Esophagus muscularis mucosa (tissue), 4 donors: ENCODE data around the gene FGA. TPM values are rescaled to one million over a fixed set of nuclear protein-coding genes. Genes with fewer than 3 reads are reported as not detected.

Experiments used
- DNase-seq: peaks from one replicate; pipeline ENCODE4 v3.0.0-alpha.2; 2017; ENCODE audit errors: extremely low spot score
- H3K27ac ChIP-seq, 4 donors: fragments of 200-600 bp; sonication (generic); replicated peaks in 1 of 4; 1 replicate in 3 of 4; 2 replicates in 1 of 4; pipeline ENCODE4 v1.5.1; 2016 to 2019; ENCODE audit warnings: mild to moderate bottlenecking in 1 of 4
- H3K27me3 ChIP-seq, 4 donors: fragments of 200-600 bp; sonication (generic); one replicate each; pipeline versions ENCODE4 v1.5.1 to v1.6.0; 2016 to 2019
- H3K36me3 ChIP-seq, 4 donors: fragments of 200-600 bp; sonication (generic); one replicate each; pipeline ENCODE4 v1.5.1; 2016 to 2019
- H3K4me1 ChIP-seq, 4 donors: fragments of 200-600 bp; sonication (generic); one replicate each; pipeline ENCODE4 v1.5.1; 2016 to 2019
- H3K4me3 ChIP-seq, 4 donors: fragments of 200-600 bp; sonication (generic); 1 replicate in 2 of 4; 2 replicates in 2 of 4; pipeline ENCODE4 v1.5.1; 2016 to 2019; ENCODE audit warnings: mild to moderate bottlenecking in 4 of 4, moderate library complexity in 1 of 4
- H3K9me3 ChIP-seq, 4 donors: fragments of 200-600 bp; sonication (generic); 1 replicate in 3 of 4; 2 replicates in 1 of 4; pipeline ENCODE4 v1.5.1; 2016 to 2019
- EP300 ChIP-seq: sonication (generic); formaldehyde crosslinking; IDR thresholded peaks from one replicate; pipeline ENCODE4 v1.6.1; 2017; ENCODE audit warnings: antibody characterized with exemption
- POLR2A ChIP-seq: fragments of 450-650 bp; IDR thresholded peaks from one replicate; pipeline ENCODE4 v1.6.1; 2017; ENCODE audit warnings: antibody characterized with exemption, moderate library complexity, mild to moderate bottlenecking, low read depth
- POLR2AphosphoS5 ChIP-seq, 2 donors: sonication (generic); formaldehyde crosslinking; IDR thresholded peaks; one replicate each; pipeline ENCODE4 v1.6.1; 2017; ENCODE audit warnings: antibody characterized with exemption in 2 of 2
- WGBS: methylation state at CpG from one replicate; pipeline ENCODE4 v1.1.5; 2018; 5-methylcytosine and 5-hydroxymethylcytosine counted together
- intact Hi-C: fragments of 100-400 bp; cut with DNase I; formaldehyde crosslinking; loops from one replicate; pipeline ENCODE4 v1.15.1; 2023
- total RNA-seq, 4 donors: library from RNA; depleted of rRNA; stranded (reverse); fragments of >200 nt; gene quantifications; one replicate each; pipeline versions ENCODE4 v1.1.0 to v1.2.1, GENCODE V29; 2016
- TF ChIP-seq, protein P1 (sequence below), 3 experiments: fragments of 200-600 bp in 2 of 3; fragments of 450-650 bp in 1 of 3; sonication (generic) in 2 of 3; IDR thresholded peaks; one replicate each; pipeline ENCODE4 v1.5.1; 2017 to 2019; ENCODE audit warnings: antibody characterized with exemption in 3 of 3, mild to moderate bottlenecking in 2 of 3, moderate library complexity in 1 of 3

Gene FGA
- total RNA-seq, 4 donors from 2014 or later = not detected

GRCh38 chr4:154588198-154588597, 2.3 kb downstream of the FGA start:
- WGBS = 92% methylated on average over 2 of the region's 2 CpGs
- H3K4me1 ChIP-seq = no peaks in the 10 kb centered on the region
- no peak for DNase-seq

DNA sequence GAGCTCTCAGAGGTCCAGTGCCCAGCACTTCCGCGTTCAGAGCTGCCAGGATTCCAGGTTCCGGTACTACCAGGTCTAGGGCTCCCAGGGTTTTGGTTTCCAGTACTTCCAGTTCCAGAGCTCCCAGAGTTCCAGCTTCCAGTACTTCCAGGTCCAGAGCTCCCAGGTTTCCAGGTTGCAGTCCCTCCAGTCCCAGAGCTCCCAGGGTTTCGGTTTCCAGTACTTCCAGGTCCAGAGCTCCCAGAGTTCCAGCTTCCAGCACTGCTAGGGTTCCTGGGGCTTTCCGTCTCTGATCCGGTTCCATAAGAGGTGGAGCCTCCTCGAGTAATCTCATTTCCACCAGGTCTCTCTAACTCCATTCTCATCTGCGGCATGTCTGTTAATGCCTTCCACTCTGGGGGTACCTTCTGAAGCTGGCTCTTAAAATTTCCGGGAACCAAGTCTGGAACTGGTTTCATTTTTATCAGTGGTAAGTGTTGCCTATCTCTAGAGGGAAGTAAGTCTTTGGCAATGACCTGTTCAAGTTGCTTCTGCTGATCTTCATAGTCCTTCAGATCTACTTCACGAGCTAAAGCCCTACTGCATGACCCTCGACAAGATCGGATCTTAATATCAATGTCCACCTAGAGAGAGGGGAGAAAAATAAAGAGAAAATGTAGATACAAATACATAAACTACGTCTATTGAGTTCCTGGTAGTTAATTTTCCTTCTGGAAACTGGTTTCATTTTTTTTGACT, 4.1 kb downstream of the FGA start:
- Histone ChIP-seq H3K9me3 (no peaks in the 10 kb centered on the region), H3K4me1 (no peaks in the 10 kb centered on the region), H3K27ac (no peak overlapping the region), H3K4me3 (no peak overlapping the region), H3K27me3 (peaks cover 0 to 6% (median 0%) of the 10 kb centered on the region in 4 donors), H3K36me3 (no peaks in the 10 kb centered on the region)
- no peak for DNase-seq
- intact Hi-C loops = no loop called here
- WGBS = 91% methylated on average over 13 of the region's 13 CpGs
- no peak for TF ChIP-seq POLR2A
- TF ChIP-seq, protein P1, sequence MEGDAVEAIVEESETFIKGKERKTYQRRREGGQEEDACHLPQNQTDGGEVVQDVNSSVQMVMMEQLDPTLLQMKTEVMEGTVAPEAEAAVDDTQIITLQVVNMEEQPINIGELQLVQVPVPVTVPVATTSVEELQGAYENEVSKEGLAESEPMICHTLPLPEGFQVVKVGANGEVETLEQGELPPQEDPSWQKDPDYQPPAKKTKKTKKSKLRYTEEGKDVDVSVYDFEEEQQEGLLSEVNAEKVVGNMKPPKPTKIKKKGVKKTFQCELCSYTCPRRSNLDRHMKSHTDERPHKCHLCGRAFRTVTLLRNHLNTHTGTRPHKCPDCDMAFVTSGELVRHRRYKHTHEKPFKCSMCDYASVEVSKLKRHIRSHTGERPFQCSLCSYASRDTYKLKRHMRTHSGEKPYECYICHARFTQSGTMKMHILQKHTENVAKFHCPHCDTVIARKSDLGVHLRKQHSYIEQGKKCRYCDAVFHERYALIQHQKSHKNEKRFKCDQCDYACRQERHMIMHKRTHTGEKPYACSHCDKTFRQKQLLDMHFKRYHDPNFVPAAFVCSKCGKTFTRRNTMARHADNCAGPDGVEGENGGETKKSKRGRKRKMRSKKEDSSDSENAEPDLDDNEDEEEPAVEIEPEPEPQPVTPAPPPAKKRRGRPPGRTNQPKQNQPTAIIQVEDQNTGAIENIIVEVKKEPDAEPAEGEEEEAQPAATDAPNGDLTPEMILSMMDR (IDR thresholded peaks at IDR 0.05) = no peak
- no peak for TF ChIP-seq EP300
- no peak for TF ChIP-seq POLR2AphosphoS5 (IDR thresholded peaks at IDR 0.05)

More at GRCh38 chr4:154588198-154588597, 2.3 kb downstream of the FGA start:
- H3K9me3 ChIP-seq = no peaks in the 10 kb centered on the region
- TF ChIP-seq POLR2AphosphoS5 (IDR thresholded peaks at IDR 0.05) (no peak), POLR2A (no peak), EP300 (no peak)
- TF ChIP-seq, protein P1 (IDR thresholded peaks at IDR 0.05) = no peak
- H3K27me3 ChIP-seq = peaks cover 0 to 6% (median 0%) of the 10 kb centered on the region in 4 donors
- no peak overlapping the region for H3K4me3 ChIP-seq
- no peak overlapping the region for H3K27ac ChIP-seq
- H3K36me3 ChIP-seq = no peaks in the 10 kb centered on the region
- intact Hi-C loops = no loop called here

DNA sequence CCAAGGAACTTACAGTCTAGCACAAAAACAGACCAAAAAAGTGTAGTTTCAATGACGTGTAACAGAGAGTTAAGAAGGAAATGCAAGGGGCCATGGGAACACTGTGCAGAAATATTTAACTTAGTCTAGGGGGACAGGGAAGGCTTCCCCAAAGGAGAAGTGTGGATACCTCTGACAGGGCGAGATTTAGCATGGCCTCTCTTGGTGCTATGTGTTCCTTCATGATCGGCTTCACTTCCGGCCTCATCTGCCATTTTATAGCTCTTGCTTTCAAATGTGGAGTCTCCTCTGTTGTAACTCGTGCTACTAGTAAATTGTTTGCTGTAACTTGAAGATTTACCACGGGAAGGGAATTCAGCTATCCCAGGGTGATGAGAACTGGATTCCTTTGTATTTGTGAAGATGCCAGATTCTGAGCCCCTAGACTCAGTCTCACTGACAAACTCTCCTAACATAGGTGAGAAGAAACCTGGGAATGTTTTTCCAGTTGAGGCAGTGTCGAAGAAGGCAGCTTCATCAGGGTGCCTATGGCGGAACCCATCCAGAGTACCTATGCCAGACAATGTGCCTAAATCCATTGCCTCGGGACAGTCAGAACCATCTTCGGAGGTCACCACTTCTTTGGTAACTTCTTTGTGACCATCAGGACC, 5.0 kb downstream of the FGA start:
- H3K9me3 ChIP-seq = no peaks in the 10 kb centered on the region
- H3K27ac ChIP-seq = no peak overlapping the region
- no peaks in the 10 kb centered on the region for H3K36me3 ChIP-seq
- no peak for TF ChIP-seq EP300
- TF ChIP-seq POLR2AphosphoS5 (IDR thresholded peaks at IDR 0.05) = no peak
- TF ChIP-seq POLR2A = no peak
- TF ChIP-seq, protein P1 (IDR thresholded peaks at IDR 0.05) = no peak
- no peak overlapping the region for H3K4me3 ChIP-seq
- intact Hi-C loops = no loop called here
- no peaks in the 10 kb centered on the region for H3K4me1 ChIP-seq
- peaks cover 0 to 2% (median 0%) of the 10 kb centered on the region in 4 donors for H3K27me3 ChIP-seq
- DNase-seq = no peak
- WGBS = 88% methylated on average over 10 of the region's 10 CpGs

GRCh38 chr4:154584259-154584658, 6.3 kb downstream of the FGA start:
- no peaks in the 10 kb centered on the region for H3K9me3 ChIP-seq
- intact Hi-C loops = no loop called here
- no peak overlapping the region for H3K27ac ChIP-seq
- DNase-seq = no peak
- no peak for TF ChIP-seq EP300
- no peak for TF ChIP-seq POLR2AphosphoS5 (IDR thresholded peaks at IDR 0.05)
- no peak for TF ChIP-seq POLR2A
- TF ChIP-seq, protein P1 (IDR thresholded peaks at IDR 0.05) = no peak
- H3K27me3 ChIP-seq = no peaks in the 10 kb centered on the region
- H3K4me3 ChIP-seq = no peak overlapping the region
- H3K4me1 ChIP-seq = no peaks in the 10 kb centered on the region
- 90% methylated on average over 5 of the region's 5 CpGs for WGBS
- no peaks in the 10 kb centered on the region for H3K36me3 ChIP-seq
